ENCODE data around the gene IDE.

Gene IDE

GRCh38 chr10:92573798-92574547 lies at the start of gene IDE:
Gene IDE, minus strand, starts transcription at chr10:92574093. Its CDS starts 74 bp downstream, at chr10:92574019.
- peak within 1 kb of the TSS; percentile 99 for H3K4me3 ChIP-seq (ENCODE audit: low read depth, low read length)
- H3K27ac ChIP-seq (ENCODE audit: low read depth, low read length): peak within 1 kb of the TSS; percentile 96
- no peaks in the 10 kb centered on the region for H3K9me3 ChIP-seq (ENCODE audit: control insufficient read depth, insufficient read depth, low read depth, low read length)
- H3K4me1 ChIP-seq (ENCODE audit: control insufficient read depth, insufficient read depth, low read length): peaks cover 17% of the 10 kb centered on the region
- peaks cover 6% of the 10 kb centered on the region; the same call in 1 of the 2 replicates for H3K36me3 ChIP-seq (ENCODE audit: control insufficient read depth, insufficient read depth, low read length)
- no peaks in the 10 kb centered on the region for H3K27me3 ChIP-seq (ENCODE audit: control insufficient read depth, insufficient read depth, low read length)
- H3K9ac ChIP-seq (ENCODE audit: low read length): peak within 1 kb of the TSS; percentile 94

GRCh38 chr10:92619368-92619767 lies 45.5 kb upstream of the IDE start:
- H3K27me3 ChIP-seq (ENCODE audit: control insufficient read depth, insufficient read depth, low read length): no peaks in the 10 kb centered on the region
- H3K4me1 ChIP-seq (ENCODE audit: control insufficient read depth, insufficient read depth, low read length): no peaks in the 10 kb centered on the region
- peaks cover 84% of the 10 kb centered on the region for H3K36me3 ChIP-seq (ENCODE audit: control insufficient read depth, insufficient read depth, low read length)
- H3K9me3 ChIP-seq (ENCODE audit: control insufficient read depth, insufficient read depth, low read depth, low read length): no peaks in the 10 kb centered on the region
- H3K9ac ChIP-seq (ENCODE audit: low read length): no peak overlapping the region
- H3K27ac ChIP-seq (ENCODE audit: low read depth, low read length): no peak overlapping the region
- H3K4me3 ChIP-seq (ENCODE audit: low read depth, low read length): no peak overlapping the region

GRCh38 chr10:92615515-92615914 lies 41.6 kb upstream of the IDE start:
- Histone ChIP-seq H3K9me3 (ENCODE audit: control insufficient read depth, insufficient read depth, low read depth, low read length) (no peaks in the 10 kb centered on the region), H3K9ac (ENCODE audit: low read length) (no peak overlapping the region), H3K4me3 (ENCODE audit: low read depth, low read length) (no peak overlapping the region), H3K4me1 (ENCODE audit: control insufficient read depth, insufficient read depth, low read length) (no peaks in the 10 kb centered on the region), H3K36me3 (ENCODE audit: control insufficient read depth, insufficient read depth, low read length) (peaks cover 74% of the 10 kb centered on the region), H3K27ac (ENCODE audit: low read depth, low read length) (no peak overlapping the region), H3K27me3 (ENCODE audit: control insufficient read depth, insufficient read depth, low read length) (no peaks in the 10 kb centered on the region)

- H3K9me3 ChIP-seq (ENCODE audit: control insufficient read depth, insufficient read depth, low read depth, low read length): no peaks in the 10 kb centered on the region
- H3K4me3 ChIP-seq (ENCODE audit: low read depth, low read length): no peak overlapping the region
- H3K27ac ChIP-seq (ENCODE audit: low read depth, low read length): no peak overlapping the region
- no peak overlapping the region for H3K9ac ChIP-seq (ENCODE audit: low read length)
- peaks cover 36% of the 10 kb centered on the region for H3K36me3 ChIP-seq (ENCODE audit: control insufficient read depth, insufficient read depth, low read length)
- H3K4me1 ChIP-seq (ENCODE audit: control insufficient read depth, insufficient read depth, low read length): no peaks in the 10 kb centered on the region
- no peaks in the 10 kb centered on the region for H3K27me3 ChIP-seq (ENCODE audit: control insufficient read depth, insufficient read depth, low read length)
These were observed 30.9 kb upstream of the IDE start for GRCh38 chr10:92604841-92605240.

GRCh38 chr10:92598321-92598720 lies 24.4 kb upstream of the IDE start:
- H3K9me3 ChIP-seq (ENCODE audit: control insufficient read depth, insufficient read depth, low read depth, low read length): no peaks in the 10 kb centered on the region
- H3K4me3 ChIP-seq (ENCODE audit: low read depth, low read length): no peak overlapping the region
- no peak overlapping the region for H3K27ac ChIP-seq (ENCODE audit: low read depth, low read length)
- H3K9ac ChIP-seq (ENCODE audit: low read length): no peak overlapping the region
- no peaks in the 10 kb centered on the region for H3K36me3 ChIP-seq (ENCODE audit: control insufficient read depth, insufficient read depth, low read length)
- H3K27me3 ChIP-seq (ENCODE audit: control insufficient read depth, insufficient read depth, low read length): no peaks in the 10 kb centered on the region
- H3K4me1 ChIP-seq (ENCODE audit: control insufficient read depth, insufficient read depth, low read length): peaks cover 6% of the 10 kb centered on the region; the same call in 1 of the 2 replicates

GRCh38 chr10:92595505-92595904 lies 21.6 kb upstream of the IDE start:
- Histone ChIP-seq H3K9me3 (ENCODE audit: control insufficient read depth, insufficient read depth, low read depth, low read length) (no peaks in the 10 kb centered on the region), H3K27ac (ENCODE audit: low read depth, low read length) (no peak overlapping the region), H3K4me3 (ENCODE audit: low read depth, low read length) (peak overlapping the region; percentile 91), H3K9ac (ENCODE audit: low read length) (no peak overlapping the region), H3K27me3 (ENCODE audit: control insufficient read depth, insufficient read depth, low read length) (no peaks in the 10 kb centered on the region), H3K4me1 (ENCODE audit: control insufficient read depth, insufficient read depth, low read length) (peaks cover 10% of the 10 kb centered on the region), H3K36me3 (ENCODE audit: control insufficient read depth, insufficient read depth, low read length) (no peaks in the 10 kb centered on the region)

GRCh38 chr10:92593619-92594588 lies 20.0 kb upstream of the IDE start:
- no peaks in the 10 kb centered on the region for H3K27me3 ChIP-seq (ENCODE audit: control insufficient read depth, insufficient read depth, low read length)
- H3K4me3 ChIP-seq (ENCODE audit: low read depth, low read length): peak overlapping the region; percentile 91
- peak overlapping the region; percentile 91 for H3K9ac ChIP-seq (ENCODE audit: low read length)
- H3K36me3 ChIP-seq (ENCODE audit: control insufficient read depth, insufficient read depth, low read length): no peaks in the 10 kb centered on the region
- H3K27ac ChIP-seq (ENCODE audit: low read depth, low read length): peak overlapping the region; percentile 86
- peaks cover 14% of the 10 kb centered on the region for H3K4me1 ChIP-seq (ENCODE audit: control insufficient read depth, insufficient read depth, low read length)
- H3K9me3 ChIP-seq (ENCODE audit: control insufficient read depth, insufficient read depth, low read depth, low read length): no peaks in the 10 kb centered on the region

GRCh38 chr10:92592761-92593618 lies 19.1 kb upstream of the IDE start, which contains the start of gene KIF11:
Gene KIF11, plus strand, starts transcription at chr10:92593130. Its CDS starts 246 bp downstream, at chr10:92593376.
- Histone ChIP-seq H3K27ac (ENCODE audit: low read depth, low read length) (peak within 1 kb of the TSS; percentile 86), H3K4me1 (ENCODE audit: control insufficient read depth, insufficient read depth, low read length) (peaks cover 14% of the 10 kb centered on the region)

GRCh38 chr10:92591550-92592022 lies 17.7 kb upstream of the IDE start:
- H3K36me3 ChIP-seq (ENCODE audit: control insufficient read depth, insufficient read depth, low read length): no peaks in the 10 kb centered on the region
- H3K27me3 ChIP-seq (ENCODE audit: control insufficient read depth, insufficient read depth, low read length): no peaks in the 10 kb centered on the region
- no peaks in the 10 kb centered on the region for H3K9me3 ChIP-seq (ENCODE audit: control insufficient read depth, insufficient read depth, low read depth, low read length)
- H3K27ac ChIP-seq (ENCODE audit: low read depth, low read length): peak overlapping the region; percentile 89
- peak overlapping the region; percentile 68 for H3K9ac ChIP-seq (ENCODE audit: low read length)
- peak overlapping the region; percentile 91 for H3K4me3 ChIP-seq (ENCODE audit: low read depth, low read length)
- H3K4me1 ChIP-seq (ENCODE audit: control insufficient read depth, insufficient read depth, low read length): peaks cover 14% of the 10 kb centered on the region

More at GRCh38 chr10:92592761-92593618, 19.1 kb upstream of the IDE start, which contains the start of gene KIF11:
- H3K27me3 ChIP-seq (ENCODE audit: control insufficient read depth, insufficient read depth, low read length): no peaks in the 10 kb centered on the region
- H3K9me3 ChIP-seq (ENCODE audit: control insufficient read depth, insufficient read depth, low read depth, low read length): no peaks in the 10 kb centered on the region
- no peaks in the 10 kb centered on the region for H3K36me3 ChIP-seq (ENCODE audit: control insufficient read depth, insufficient read depth, low read length)
- H3K4me3 ChIP-seq (ENCODE audit: low read depth, low read length): peak within 1 kb of the TSS; percentile 91
- peak within 1 kb of the TSS; percentile 91 for H3K9ac ChIP-seq (ENCODE audit: low read length)

All from HUES6 (cell line).